IMR-90 (cell line): ENCODE measurements around the gene IL13RA1.

Source experiments
- BHLHE40 ChIP-seq: fragments of 150-350 bp; IDR thresholded peaks from 2 replicates; pipeline ENCODE4 v1.6.1; 2016; ENCODE audit warnings: mild to moderate bottlenecking, low read depth, low read length
- CEBPB ChIP-seq: IDR thresholded peaks from 2 replicates; pipeline ENCODE4 v1.6.1; 2012; ENCODE audit warnings: low read depth, low read length, improper control_type of control experiment
- FOS ChIP-seq: fragments of 150-350 bp; IDR thresholded peaks from 2 replicates; pipeline ENCODE4 v1.6.1; 2016; ENCODE audit warnings: low read depth, low read length
- MAFK ChIP-seq: IDR thresholded peaks from 2 replicates; pipeline ENCODE4 v1.6.1; 2012; ENCODE audit warnings: low read depth, low read length, improper control_type of control experiment
- NFE2L2 ChIP-seq: fragments of 150-350 bp; IDR thresholded peaks from 2 replicates; pipeline ENCODE4 v1.6.1; 2016; ENCODE audit warnings: low read depth, mild to moderate bottlenecking, low read length
- POLR2A ChIP-seq: IDR thresholded peaks from 2 replicates; pipeline ENCODE4 v1.6.1; 2012; ENCODE audit warnings: mild to moderate bottlenecking, low read depth, low read length
- RAD21 ChIP-seq: IDR thresholded peaks from 2 replicates; pipeline ENCODE4 v1.6.1; 2012; ENCODE audit warnings: low read length, improper control_type of control experiment
- RCOR1 ChIP-seq: IDR thresholded peaks from 2 replicates; pipeline ENCODE4 v1.6.1; 2012; ENCODE audit warnings: mild to moderate bottlenecking, low read length, improper control_type of control experiment; ENCODE audit not compliant: insufficient replicate concordance
- RFX5 ChIP-seq: IDR thresholded peaks from 2 replicates; pipeline ENCODE4 v1.8.0; 2012; ENCODE audit warnings: low read depth, mild to moderate bottlenecking, low read length, moderate library complexity
- SMC3 ChIP-seq: fragments of 150-350 bp; IDR thresholded peaks from 2 replicates; pipeline ENCODE4 v1.6.1; 2016; ENCODE audit warnings: low read depth, mild to moderate bottlenecking, antibody characterized with exemption, low read length, moderate library complexity
- TF ChIP-seq, protein P1 (sequence below): conservative IDR thresholded peaks from 2 replicates; pipeline ENCODE4 v1.5.1; 2012; ENCODE audit warnings: mild to moderate bottlenecking, low read depth, low read length, improper control_type of control experiment
- TF ChIP-seq, protein P2 (sequence below): fragments of 150-350 bp; IDR thresholded peaks from 2 replicates; pipeline ENCODE4 v1.6.1; 2016; ENCODE audit warnings: low read depth, mild to moderate bottlenecking, low read length, moderate library complexity, borderline replicate concordance
- TF ChIP-seq, protein P3 (sequence below): fragments of 150-350 bp; IDR thresholded peaks from 2 replicates; pipeline ENCODE4 v1.6.1; 2017; ENCODE audit warnings: mild to moderate bottlenecking, antibody characterized with exemption, low read length, low read depth

DNA sequence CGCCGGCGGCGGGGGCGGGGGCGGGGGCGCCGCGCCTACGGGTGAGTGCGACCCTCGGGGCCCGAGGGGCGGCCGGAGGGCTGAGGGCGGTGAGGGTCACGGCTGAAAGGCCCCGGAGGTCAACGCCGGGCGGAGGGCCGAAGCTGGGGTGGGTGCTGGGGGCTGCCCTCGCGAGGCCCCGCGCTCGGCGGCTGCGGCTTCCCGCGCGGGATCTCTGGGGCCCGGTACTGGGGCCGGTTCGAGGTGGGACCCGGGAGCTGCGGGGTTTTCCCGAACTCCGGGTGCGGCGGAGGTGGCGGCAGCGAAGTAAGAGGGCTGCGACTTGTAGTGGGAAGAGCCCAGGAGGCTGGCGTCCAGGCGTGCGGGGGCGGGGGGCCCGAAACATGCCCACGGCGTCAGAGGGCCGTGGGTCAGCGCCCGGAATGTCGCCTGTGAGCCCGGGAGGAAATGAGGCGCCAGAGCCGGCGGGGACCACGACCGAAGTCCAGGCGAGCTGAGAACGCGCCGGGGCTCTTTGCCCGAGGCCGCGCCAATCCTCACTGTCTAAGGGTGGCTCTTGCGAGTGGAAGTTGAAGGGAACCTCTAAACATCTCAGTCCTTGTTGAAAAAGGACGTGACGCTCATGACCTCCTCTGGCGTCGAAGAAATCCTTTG is 407 bp downstream of the IL13RA1 start:
- TF ChIP-seq, protein P1, sequence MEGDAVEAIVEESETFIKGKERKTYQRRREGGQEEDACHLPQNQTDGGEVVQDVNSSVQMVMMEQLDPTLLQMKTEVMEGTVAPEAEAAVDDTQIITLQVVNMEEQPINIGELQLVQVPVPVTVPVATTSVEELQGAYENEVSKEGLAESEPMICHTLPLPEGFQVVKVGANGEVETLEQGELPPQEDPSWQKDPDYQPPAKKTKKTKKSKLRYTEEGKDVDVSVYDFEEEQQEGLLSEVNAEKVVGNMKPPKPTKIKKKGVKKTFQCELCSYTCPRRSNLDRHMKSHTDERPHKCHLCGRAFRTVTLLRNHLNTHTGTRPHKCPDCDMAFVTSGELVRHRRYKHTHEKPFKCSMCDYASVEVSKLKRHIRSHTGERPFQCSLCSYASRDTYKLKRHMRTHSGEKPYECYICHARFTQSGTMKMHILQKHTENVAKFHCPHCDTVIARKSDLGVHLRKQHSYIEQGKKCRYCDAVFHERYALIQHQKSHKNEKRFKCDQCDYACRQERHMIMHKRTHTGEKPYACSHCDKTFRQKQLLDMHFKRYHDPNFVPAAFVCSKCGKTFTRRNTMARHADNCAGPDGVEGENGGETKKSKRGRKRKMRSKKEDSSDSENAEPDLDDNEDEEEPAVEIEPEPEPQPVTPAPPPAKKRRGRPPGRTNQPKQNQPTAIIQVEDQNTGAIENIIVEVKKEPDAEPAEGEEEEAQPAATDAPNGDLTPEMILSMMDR: no peak
- TF ChIP-seq POLR2A (peak; percentile 53), SMC3 (no peak), CEBPB (no peak), RCOR1 (no peak), RFX5 (no peak), RAD21 (no peak), NFE2L2 (no peak), FOS (no peak), BHLHE40 (no peak), MAFK (no peak)
- TF ChIP-seq, protein P2, sequence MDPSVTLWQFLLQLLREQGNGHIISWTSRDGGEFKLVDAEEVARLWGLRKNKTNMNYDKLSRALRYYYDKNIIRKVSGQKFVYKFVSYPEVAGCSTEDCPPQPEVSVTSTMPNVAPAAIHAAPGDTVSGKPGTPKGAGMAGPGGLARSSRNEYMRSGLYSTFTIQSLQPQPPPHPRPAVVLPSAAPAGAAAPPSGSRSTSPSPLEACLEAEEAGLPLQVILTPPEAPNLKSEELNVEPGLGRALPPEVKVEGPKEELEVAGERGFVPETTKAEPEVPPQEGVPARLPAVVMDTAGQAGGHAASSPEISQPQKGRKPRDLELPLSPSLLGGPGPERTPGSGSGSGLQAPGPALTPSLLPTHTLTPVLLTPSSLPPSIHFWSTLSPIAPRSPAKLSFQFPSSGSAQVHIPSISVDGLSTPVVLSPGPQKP: no peak
- TF ChIP-seq, protein P3, sequence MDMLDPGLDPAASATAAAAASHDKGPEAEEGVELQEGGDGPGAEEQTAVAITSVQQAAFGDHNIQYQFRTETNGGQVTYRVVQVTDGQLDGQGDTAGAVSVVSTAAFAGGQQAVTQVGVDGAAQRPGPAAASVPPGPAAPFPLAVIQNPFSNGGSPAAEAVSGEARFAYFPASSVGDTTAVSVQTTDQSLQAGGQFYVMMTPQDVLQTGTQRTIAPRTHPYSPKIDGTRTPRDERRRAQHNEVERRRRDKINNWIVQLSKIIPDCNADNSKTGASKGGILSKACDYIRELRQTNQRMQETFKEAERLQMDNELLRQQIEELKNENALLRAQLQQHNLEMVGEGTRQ: no peak
